ENCODE data around the gene ANXA5.

Gene ANXA5

DNA sequence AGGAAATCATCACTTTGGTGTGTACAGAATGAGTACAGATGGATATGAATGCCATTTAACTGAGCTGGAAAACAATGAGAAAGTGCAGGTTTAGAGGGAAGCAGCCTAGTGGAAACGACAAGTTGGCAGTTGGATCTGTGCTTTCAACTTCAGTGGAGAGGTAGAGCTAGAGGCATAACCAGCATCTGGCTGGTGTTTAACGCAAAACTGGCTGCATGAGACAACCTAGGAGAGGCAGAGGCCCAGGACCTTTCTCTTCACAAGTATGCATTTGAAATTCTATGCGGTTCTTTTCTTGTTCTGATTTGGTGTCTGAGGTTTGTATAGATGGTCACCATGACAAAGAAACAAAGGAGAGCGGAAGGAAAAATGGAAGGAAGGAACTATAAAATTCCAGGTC is 63.1 kb downstream of the ANXA5 start:
- no peak for FAIRE-seq

DNA sequence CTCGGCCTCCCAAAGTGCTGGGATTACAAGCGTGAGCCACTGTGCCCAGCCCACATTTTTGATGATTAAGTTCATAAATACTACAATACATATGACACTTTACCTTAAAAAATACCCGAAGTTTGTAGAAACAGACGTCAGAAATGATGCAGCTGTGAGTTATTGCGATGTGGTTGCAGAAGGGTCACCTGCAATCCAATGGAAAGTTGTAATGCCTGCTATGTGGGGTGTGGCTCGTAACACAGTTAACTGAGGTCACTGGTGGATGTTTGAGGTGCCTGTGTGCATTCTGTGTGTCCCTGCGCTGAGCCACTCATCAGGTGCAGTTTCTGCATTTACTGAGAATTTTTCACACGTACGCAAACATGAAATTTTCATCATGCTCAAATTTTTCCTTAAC is 64.1 kb downstream of the ANXA5 start:
- no peak for FAIRE-seq
